Transverse colon (tissue), 4 donors: ENCODE measurements around the gene LGI4. TPM values are rescaled to one million over a fixed set of nuclear protein-coding genes. Genes with fewer than 3 reads are reported as not detected.

Experiments
- small RNA-seq, 4 donors: library from RNA; depleted of rRNA; stranded (forward); fragments of <200 nt; gene quantifications; one replicate each; pipeline ENCODE3, GENCODE V24; 2016
- total RNA-seq, 4 donors: library from RNA; depleted of rRNA; stranded (reverse); fragments of >200 nt; gene quantifications; one replicate each; pipeline ENCODE4 v1.1.0, GENCODE V29; 2016

The LGI4 gene
- total RNA-seq, 4 donors from 2014 or later: 9.8 to 71.8 (median 25.9) TPM

Small RNA genes within 50 kb of the gene (small RNA-seq; reads per million reads assigned to genes)
- 0 reads per million in 4 donors for gene AC020907.2

Other genes starting within 250 kb of the LGI4 start
- gene ZNF30, start 208.2 kb downstream of the LGI4 start, total RNA-seq: 1 to 10 TPM in 2 of 4 donors, not detected in 2; 1.4 to 2.2 TPM
- gene ZNF792, start 170.8 kb downstream of the LGI4 start, total RNA-seq: 1 to 10 TPM; 3.4 to 8.4 (median 6.5) TPM
- 10 to 100 TPM; 14.2 to 32.1 (median 21.6) TPM for gene GRAMD1A, start 134.7 kb downstream of the LGI4 start, total RNA-seq
- gene SCN1B, start 104.6 kb downstream of the LGI4 start, total RNA-seq: 10 to 100 TPM in 1 of 4 donors, 1 to 10 TPM in 2, under 1 TPM in 1; 0.60 to 14.2 (median 3.2) TPM
- under 1 TPM in 2 of 4 donors, not detected in 2; 0.32 to 0.68 TPM for gene HPN, start 93.3 kb downstream of the LGI4 start, total RNA-seq
- 1,000 to 10,000 TPM; 1,678 to 4,641 (median 3,622) TPM for gene FXYD3, start 19.2 kb downstream of the LGI4 start, total RNA-seq
- gene FXYD1, start 3.8 kb upstream of the LGI4 start, total RNA-seq: 10 to 100 TPM in 2 of 4 donors, not detected in 2; 10.6 to 29.2 TPM
- gene FXYD7, start 8.2 kb upstream of the LGI4 start, total RNA-seq: not detected
- 10 to 100 TPM in 2 of 4 donors, 1 to 10 TPM in 2; 2.0 to 57.2 (median 15.1) TPM for gene FXYD5, start 19.7 kb upstream of the LGI4 start, total RNA-seq
- not detected for gene FAM187B, start 93.7 kb upstream of the LGI4 start, total RNA-seq
- 100 to 1,000 TPM; 124 to 484 (median 330) TPM for gene LSR, start 113.9 kb upstream of the LGI4 start, total RNA-seq
- 100 to 1,000 TPM in 3 of 4 donors, 10 to 100 TPM in 1; 95.9 to 207 (median 140) TPM for gene USF2, start 133.9 kb upstream of the LGI4 start, total RNA-seq
- not detected for gene HAMP, start 147.5 kb upstream of the LGI4 start, total RNA-seq
- not detected for gene MAG, start 157.1 kb upstream of the LGI4 start, total RNA-seq
- 10 to 100 TPM in 2 of 4 donors, 1 to 10 TPM in 1, not detected in 1; 4.4 to 27.7 (median 21.1) TPM for gene CD22, start 194.1 kb upstream of the LGI4 start, total RNA-seq
- gene FFAR1, start 212.8 kb upstream of the LGI4 start, total RNA-seq: under 1 TPM in 1 of 4 donors, not detected in 3; 0.32 TPM
- gene FFAR3, start 223.4 kb upstream of the LGI4 start, total RNA-seq: under 1 TPM in 1 of 4 donors, not detected in 3; 0.27 TPM
- not detected for gene GPR42, start 236.0 kb upstream of the LGI4 start, total RNA-seq